ENCODE data around the gene SIK3.

Gene SIK3

DNA sequence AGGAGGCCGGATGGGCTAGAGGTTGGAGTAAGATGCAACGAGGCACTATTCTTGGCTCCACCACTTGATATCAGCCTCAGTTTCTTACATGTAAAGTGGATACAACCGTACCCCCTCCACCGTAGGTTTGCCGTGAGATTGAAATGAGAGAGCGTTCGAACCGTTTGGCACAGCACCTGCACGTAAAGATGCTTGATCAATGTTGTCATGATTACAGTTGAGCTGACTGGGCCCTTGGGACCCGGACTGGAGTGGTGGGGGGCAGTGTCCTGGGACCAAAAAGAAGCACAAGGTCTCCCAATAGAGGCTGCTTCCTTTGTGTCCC, 264.8 kb downstream of the SIK3 start:
- no peak for DNase-seq

DNA sequence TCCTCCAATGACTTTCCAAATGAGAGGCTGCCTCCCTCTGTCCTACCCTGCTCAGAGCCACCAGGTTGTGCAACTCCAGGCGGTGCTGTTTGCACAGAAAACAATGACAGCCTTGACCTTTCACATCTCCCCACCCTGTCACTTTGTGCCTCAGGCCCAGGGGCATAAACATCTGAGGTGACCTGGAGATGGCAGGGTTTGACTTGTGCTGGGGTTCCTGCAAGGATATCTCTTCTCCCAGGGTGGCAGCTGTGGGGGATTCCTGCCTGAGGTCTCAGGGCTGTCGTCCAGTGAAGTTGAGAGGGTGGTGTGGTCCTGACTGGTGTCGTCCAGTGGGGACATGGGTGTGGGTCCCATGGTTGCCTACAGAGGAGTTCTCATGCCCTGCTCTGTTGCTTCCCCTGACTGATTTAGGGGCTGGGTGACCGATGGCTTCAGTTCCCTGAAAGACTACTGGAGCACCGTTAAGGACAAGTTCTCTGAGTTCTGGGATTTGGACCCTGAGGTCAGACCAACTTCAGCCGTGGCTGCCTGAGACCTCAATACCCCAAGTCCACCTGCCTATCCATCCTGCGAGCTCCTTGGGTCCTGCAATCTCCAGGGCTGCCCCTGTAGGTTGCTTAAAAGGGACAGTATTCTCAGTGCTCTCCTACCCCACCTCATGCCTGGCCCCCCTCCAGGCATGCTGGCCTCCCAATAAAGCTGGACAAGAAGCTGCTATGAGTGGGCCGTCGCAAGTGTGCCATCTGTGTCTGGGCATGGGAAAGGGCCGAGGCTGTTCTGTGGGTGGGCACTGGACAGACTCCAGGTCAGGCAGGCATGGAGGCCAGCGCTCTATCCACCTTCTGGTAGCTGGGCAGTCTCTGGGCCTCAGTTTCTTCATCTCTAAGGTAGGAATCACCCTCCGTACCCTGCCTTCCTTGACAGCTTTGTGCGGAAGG, 265.6 kb downstream of the SIK3 start:
- no peak for DNase-seq

DNA sequence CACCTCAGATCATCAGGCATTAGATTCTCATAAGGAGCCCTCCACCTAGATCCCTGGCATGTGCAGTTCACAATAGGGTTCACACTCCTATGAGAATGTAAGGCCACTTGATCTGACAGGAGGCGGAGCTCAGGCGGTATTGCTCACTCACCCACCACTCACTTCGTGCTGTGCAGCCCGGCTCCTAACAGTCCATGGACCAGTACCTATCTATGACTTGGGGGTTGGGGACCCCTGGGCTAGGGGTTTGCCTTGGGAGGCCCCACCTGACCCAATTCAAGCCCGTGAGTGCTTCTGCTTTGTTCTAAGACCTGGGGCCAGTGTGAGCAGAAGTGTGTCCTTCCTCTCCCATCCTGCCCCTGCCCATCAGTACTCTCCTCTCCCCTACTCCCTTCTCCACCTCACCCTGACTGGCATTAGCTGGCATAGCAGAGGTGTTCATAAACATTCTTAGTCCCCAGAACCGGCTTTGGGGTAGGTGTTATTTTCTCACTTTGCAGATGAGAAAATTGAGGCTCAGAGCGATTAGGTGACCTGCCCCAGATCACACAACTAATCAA, 266.4 kb downstream of the SIK3 start:
- no peak for DNase-seq

GRCh38 chr11:116830184-116830912, 267.9 kb downstream of the SIK3 start:
- DNase-seq, result no peak

- DNase-seq, result no peak
Measured at GRCh38 chr11:116829525-116830183, 268.6 kb downstream of the SIK3 start, which contains the start of gene APOC3. Gene APOC3 (plus strand): TSS chr11:116829907. CDS start chr11:116830583, 676 bp downstream.

DNA sequence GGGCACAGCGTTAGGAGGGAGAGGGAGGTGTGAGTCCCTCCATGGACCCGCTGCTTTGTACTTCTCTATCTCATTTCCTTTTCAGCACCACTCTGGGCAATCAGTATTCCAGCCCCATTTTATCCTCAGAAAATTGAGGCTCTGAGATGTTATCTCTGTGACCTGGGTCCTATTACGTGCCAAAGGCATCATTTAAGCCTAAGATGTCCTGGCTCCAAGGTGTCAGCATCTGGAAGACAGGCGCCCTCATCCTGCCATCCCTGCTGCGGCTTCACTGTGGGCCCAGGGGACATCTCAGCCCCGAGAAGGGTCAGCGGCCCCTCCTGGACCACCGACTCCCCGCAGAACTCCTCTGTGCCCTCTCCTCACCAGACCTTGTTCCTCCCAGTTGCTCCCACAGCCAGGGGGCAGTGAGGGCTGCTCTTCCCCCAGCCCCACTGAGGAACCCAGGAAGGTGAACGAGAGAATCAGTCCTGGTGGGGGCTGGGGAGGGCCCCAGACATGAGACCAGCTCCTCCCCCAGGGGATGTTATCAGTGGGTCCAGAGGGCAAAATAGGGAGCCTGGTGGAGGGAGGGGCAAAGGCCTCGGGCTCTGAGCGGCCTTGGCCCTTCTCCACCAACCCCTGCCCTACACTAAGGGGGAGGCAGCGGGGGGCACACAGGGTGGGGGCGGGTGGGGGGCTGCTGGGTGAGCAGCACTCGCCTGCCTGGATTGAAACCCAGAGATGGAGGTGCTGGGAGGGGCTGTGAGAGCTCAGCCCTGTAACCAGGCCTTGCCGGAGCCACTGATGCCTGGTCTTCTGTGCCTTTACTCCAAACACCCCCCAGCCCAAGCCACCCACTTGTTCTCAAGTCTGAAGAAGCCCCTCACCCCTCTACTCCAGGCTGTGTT, 269.4 kb downstream of the SIK3 start:
- DNase-seq, result no peak

GRCh38 chr11:116827461-116827860, 270.8 kb downstream of the SIK3 start:
- no peak for DNase-seq

GRCh38 chr11:116826751-116827431, 271.3 kb downstream of the SIK3 start:
- DNase-seq, result no peak

GRCh38 chr11:116825854-116826750, 272.1 kb downstream of the SIK3 start:
- no peak for DNase-seq

- no peak for DNase-seq
Measured at GRCh38 chr11:116825434-116825833, 272.8 kb downstream of the SIK3 start.

GRCh38 chr11:116823031-116823843, 275.0 kb downstream of the SIK3 start, which contains the start of gene APOA4:
Gene APOA4 (minus strand): TSS chr11:116823304. CDS start chr11:116823191, 113 bp downstream.
- DNase-seq, result no peak

DNA sequence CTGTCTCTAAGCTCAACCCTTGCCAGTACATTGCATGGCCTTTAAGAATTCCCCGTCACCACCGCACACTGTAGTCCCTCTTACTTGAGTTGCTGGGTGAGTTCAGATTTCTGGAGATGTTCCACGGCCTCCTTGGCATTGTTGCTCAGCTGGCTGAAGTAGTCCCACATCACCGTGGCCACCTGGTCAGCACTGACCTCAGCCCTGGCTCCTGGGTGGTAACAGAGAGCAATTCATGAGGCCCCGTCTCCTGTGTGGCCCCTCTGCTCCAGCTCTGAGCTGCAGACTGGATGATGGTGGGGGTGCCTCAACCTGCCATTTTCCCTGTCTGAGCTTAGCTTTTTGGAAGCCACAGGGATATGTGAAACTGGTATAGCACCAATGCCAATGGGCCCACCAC, 275.7 kb downstream of the SIK3 start:
- DNase-seq, result no peak

- DNase-seq, result no peak
Measured at GRCh38 chr11:116821050-116821918, 276.9 kb downstream of the SIK3 start.

GRCh38 chr11:116819049-116819448, 279.2 kb downstream of the SIK3 start:
- no peak for DNase-seq

- DNase-seq, result no peak
Measured at GRCh38 chr11:116814502-116814901, 283.7 kb downstream of the SIK3 start.

DNA sequence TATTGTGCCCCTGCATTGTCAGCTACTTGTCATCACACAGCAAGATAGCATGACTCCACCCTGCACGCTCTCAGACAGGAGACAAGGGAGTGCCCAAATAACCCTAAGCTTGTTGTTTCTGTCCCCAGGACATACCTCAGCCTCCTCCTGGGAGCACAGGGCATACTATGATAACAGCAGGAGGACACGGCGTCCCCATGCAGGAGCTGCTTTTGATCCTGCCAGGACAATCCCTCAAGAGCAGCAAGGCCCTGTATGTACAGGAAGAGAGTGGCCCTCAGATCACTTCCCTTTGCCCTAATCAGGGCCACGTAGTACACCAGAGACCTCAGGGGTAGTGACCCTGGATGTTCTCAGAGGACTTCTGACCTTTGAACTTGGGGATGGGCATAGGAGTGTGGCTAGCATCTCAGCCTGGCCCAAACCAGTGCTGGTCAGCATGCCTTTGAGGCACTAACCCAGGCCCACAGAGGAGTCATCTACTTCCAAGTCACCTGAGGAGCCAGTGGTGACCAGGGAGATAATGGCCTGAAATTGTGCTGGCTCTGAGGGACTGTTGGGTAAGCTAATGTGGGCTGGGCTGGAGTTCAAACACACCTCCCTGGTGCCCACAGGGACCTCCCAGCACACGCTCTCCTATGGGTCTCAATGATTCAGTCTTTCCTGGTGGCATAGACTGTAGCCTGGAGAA, 284.3 kb downstream of the SIK3 start:
- DNase-seq, result no peak

DNA sequence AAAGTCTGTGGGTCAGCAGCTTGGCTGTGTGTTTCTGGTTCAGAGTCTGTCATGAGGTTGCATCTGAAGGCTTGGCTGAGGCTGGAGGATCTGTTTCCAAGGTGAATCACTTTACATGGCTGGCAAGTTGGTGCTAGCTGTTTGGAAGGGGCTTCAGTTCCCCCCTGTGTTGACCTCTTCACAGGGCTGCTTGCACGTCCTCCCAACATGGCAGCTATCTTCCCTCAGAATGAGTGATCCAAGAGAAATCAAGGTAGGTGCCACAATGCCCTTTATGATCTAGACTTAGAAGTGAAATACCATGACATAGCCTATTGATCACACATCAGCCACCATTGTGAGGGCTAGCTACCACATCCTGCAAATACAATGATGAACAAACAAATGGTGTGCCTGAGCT, 285.1 kb downstream of the SIK3 start:
- DNase-seq, result no peak

DNA sequence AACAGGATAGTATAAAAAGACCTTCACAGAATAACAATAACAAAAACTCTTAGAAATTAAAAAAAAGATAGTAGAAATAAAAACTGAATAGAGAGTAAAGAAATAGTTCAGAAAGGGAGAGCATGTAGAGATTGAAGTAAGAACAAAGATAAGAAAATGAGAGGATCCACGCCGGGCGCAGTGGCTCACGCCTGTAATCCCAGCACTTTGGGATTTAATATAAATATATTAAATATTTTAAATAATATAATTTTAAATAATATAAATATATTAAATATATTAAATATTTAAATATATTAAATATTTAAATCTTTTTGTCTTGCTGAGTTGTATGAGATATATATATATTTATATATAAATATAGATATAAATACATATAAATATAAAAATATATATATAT, 286.1 kb downstream of the SIK3 start:
- no peak for DNase-seq

Data from retina (tissue), 1 donor.